GM18951 (cell line): Measurements from ENCODE around the gene PTPRN2.

ENCODE experiments used
- POLR2A ChIP-seq: IDR thresholded peaks from 4 replicates; pipeline ENCODE4 v1.6.1; 2011; ENCODE audit warnings: mild to moderate bottlenecking; ENCODE audit not compliant: insufficient read length, insufficient read depth; ENCODE audit errors: extremely low read depth
- in situ Hi-C: fragments of 300-500 bp; cut with MboI; formaldehyde crosslinking; loops from one replicate; pipeline ENCODE4 v1.12.0; 2022; ENCODE audit warnings: low sequenced_read_pairs, mixed read lengths, inconsistent platforms; ENCODE audit not compliant: unreplicated experiment

Gene PTPRN2

GRCh38 chr7:158611541-158611940, 23.9 kb upstream of the PTPRN2 start:
- no peak for TF ChIP-seq POLR2A
- in situ Hi-C loops = no loop called here

DNA sequence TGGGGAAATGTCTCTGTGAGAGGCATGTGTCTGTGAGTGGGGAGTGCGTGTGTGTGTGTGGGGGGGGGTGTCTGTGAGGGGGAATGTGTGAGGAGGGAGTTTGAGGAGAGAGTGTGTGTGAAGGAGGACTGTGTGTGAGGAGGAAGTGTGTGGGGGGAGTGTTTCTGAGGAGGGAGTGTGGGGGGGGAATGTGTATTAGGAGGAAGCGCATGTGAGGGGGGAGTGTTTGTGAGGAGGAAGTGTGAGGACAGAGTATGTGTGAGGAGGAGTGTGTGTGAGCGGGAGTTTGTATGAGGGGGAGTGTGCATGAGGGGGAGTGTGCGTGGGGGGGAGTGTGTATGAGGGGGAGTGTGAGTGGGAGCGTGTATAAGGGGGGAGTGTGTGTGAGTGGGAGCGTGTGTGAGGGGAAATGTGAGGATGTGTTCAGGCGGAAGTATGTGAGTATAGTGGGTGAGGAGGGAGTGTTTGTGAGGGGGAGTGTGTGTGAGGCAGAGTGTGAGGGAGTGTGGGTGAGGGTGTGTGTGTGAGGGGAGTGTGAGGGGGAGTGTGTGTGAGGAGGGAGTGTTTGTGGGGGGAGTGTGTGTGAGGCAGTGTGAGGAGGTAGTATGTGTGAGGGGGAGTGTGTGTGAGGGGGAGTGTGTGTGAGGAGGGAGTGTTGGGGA, 21.8 kb upstream of the PTPRN2 start:
- in situ Hi-C loops = no loop called here

GRCh38 chr7:158607563-158607962, 19.9 kb upstream of the PTPRN2 start:
- TF ChIP-seq POLR2A = no peak
- in situ Hi-C loops = no loop called here

More for the DNA sequence above, 21.8 kb upstream of the PTPRN2 start:
- TF ChIP-seq POLR2A = no peak

DNA sequence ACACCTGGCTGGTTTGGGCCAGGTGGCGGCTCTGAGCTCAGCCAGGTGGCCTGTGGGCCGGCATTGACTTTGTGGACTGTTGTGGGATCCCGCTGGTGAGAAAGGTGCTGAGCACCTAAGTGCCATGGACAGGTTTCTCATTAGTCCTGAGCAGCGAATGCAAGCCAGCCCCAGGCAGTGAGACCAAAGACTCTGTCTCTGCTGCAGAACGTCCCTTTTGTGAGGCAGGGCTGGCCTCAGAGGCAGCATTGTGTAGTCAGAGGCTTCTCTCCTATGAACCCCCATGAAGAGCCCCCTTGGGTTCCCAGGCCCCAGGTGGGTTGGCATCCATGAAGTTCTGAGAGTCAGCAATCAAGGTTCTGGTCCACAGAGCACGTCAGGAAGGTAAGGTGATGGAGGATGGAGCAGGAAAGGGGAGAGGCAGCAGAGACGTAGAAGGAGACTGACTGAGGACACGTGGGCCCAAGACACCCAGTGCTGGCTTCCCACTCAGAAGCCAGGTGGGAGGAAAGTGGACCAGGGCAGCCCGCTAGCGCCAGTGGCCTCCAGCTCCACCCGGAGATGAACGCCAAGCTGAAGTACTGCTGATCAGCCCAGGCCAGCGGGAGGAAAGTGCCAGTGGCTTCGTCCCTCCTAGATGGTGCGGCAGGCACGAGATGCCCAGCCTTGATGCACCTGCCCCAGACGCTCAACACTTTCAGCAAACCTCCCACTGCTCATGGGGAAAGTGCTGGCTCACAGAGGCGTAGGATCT, 19.2 kb upstream of the PTPRN2 start:
- TF ChIP-seq POLR2A = no peak
- in situ Hi-C loops = no loop called here

GRCh38 chr7:158606129-158606528, 18.5 kb upstream of the PTPRN2 start:
- TF ChIP-seq POLR2A = no peak

GRCh38 chr7:158603773-158604755, 16.4 kb upstream of the PTPRN2 start:
- no peak for TF ChIP-seq POLR2A
- in situ Hi-C loops = no loop called here

More at GRCh38 chr7:158606129-158606528, 18.5 kb upstream of the PTPRN2 start:
- in situ Hi-C loops = no loop called here

DNA sequence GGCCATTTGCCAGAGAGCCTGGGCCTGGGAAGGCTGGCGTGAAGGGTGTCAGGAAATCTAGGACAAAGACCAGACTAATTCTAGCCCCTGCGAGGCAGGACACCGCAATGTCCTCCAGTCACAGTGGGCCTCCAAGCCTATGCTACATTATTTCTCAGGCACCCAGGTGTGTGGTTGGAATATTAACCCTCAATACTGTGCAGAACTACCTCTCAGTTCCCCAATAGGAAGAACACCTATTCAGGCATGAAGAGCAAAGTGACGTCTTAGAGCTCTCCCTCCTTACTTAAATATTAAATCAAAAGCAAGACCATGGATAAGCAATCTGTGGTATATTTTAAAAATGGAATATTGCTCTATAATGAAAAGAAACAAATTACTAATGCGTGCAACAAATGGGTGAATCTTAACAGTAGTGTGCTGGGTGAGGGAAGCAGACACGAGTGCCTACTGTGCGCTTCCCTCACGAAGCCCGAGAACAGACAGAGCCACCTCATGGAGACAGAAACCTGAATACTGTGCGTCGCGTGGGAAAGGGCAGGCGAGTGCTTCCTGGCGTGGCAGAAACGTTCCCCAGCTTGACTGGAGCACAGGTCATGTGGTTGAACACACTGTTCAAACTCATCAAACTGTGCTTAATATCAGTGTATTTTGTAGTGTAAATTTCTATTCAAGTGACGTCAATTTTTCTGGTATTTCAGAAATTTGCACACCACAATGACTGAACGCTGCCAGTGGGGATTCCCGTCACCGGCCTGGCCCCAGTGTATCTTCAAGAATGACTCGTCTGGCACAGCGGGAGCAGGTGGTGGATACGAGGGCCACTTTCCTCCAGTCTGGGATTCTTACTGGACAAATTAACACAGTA, 15.5 kb upstream of the PTPRN2 start:
- in situ Hi-C loops = no loop called here
- TF ChIP-seq POLR2A = no peak

- TF ChIP-seq POLR2A = no peak
- in situ Hi-C loops = no loop called here
Observed at GRCh38 chr7:158602041-158602440, 14.4 kb upstream of the PTPRN2 start.

DNA sequence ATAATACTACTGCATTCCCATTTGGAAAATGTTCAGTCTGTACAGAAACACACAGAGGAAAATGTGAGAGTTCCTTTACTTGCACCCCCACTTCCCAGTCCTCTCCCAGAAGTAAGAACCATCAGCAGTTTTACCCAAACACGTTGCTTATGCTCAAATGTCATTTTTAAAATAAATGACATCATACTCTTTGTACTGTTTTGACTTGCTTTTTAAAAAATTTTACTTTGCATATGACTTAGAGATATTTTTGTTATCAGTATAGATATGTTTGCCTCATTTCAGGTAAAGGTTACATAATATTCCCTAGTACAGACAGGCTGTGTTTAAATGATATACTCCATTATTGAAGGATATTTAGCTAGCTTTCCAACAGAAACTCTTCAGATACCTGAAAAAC, 13.5 kb upstream of the PTPRN2 start:
- in situ Hi-C loops = no loop called here
- TF ChIP-seq POLR2A = no peak

DNA sequence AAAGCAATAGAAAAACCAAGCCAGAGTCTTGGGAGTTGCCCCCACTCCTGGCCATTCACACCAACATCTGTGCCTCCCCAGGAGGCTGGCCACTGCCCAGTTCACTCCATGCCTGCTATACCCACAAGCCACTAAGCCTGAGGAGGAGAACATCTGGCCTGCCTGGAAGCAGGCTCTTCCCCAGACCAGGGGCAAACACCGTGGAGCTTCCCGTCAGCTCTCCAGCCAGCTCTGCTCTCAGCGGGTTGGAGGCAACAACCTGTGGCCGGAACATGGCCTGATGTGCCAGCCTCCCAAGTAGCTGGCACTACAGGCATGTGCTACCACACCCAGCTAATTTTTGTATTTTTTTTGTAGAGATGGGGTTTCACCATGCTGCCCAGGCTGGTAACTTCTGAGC, 9.1 kb upstream of the PTPRN2 start:
- in situ Hi-C loops = no loop called here
- no peak for TF ChIP-seq POLR2A

- no peak for TF ChIP-seq POLR2A
- in situ Hi-C loops = no loop called here
Observed at GRCh38 chr7:158596309-158596708, 8.7 kb upstream of the PTPRN2 start.

GRCh38 chr7:158595068-158595467, 7.4 kb upstream of the PTPRN2 start:
- in situ Hi-C loops = no loop called here
- no peak for TF ChIP-seq POLR2A

- in situ Hi-C loops = no loop called here
- TF ChIP-seq POLR2A = no peak
Observed at GRCh38 chr7:158592541-158592940, 4.9 kb upstream of the PTPRN2 start.

DNA sequence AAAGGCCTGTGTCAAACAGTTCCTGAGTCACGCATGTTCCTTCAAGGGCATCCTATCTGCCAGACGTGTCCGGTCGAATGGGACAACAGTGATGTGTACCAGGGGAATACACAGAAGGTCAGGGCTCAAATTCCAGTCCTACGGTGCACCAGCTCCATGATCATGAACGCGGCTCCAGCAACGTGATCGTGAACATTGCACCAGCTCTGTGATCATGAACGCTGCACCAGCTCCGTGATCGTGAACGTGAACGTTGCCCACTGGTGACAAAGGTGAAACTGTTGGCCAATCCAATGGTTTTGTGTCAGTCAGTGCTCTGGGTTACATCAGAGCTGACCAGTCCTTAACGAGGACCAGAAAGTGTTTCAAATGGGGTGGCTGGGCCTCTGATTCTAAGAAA, 4.3 kb upstream of the PTPRN2 start:
- no peak for TF ChIP-seq POLR2A
- in situ Hi-C loops = no loop called here
